IPS DF 6.9 (cell line): ENCODE measurements around the gene ADGRB3.
"Not testable (repeated sequence)": the region's sequence is repeated elsewhere in the genome, so short reads cannot be mapped to it uniquely, and the experiment has no call there.

Source experiments
- DNase-seq: peaks from one replicate; pipeline ENCODE4 v3.0.0-alpha.2; 2013; ENCODE audit warnings: low read depth, low spot score
- H3K27ac ChIP-seq: one replicate; pipeline ENCODE4 v1.5.1; 2013; ENCODE audit warnings: low read length, control low read depth
- H3K27me3 ChIP-seq: 2 replicates; pipeline ENCODE4 v1.6.1; 2013; ENCODE audit warnings: mild to moderate bottlenecking, low read length; ENCODE audit not compliant: control insufficient read depth, insufficient read depth
- H3K36me3 ChIP-seq: 2 replicates; pipeline ENCODE4 v1.6.1; 2013; ENCODE audit warnings: low read length; ENCODE audit not compliant: control insufficient read depth, insufficient read depth
- H3K4me1 ChIP-seq: 2 replicates; pipeline ENCODE4 v1.6.1; 2013; ENCODE audit warnings: low read length; ENCODE audit not compliant: control insufficient read depth, insufficient read depth
- H3K4me3 ChIP-seq: 2 replicates; pipeline ENCODE4 v1.5.1; 2013; ENCODE audit warnings: mild to moderate bottlenecking, low read length
- H3K9me3 ChIP-seq: 2 replicates; pipeline ENCODE4 v1.6.1; 2013; ENCODE audit warnings: low read length, inconsistent platforms; ENCODE audit not compliant: control insufficient read depth, insufficient read depth
- WGBS: extraction: QIAGEN DNeasy Blood & Tissue Kit; methylation state at CpG from one replicate; pipeline ENCODE4 v1.1.7; 2013; ENCODE audit warnings: mixed read lengths, missing lambda C conversion rate; ENCODE audit not compliant: insufficient read length, insufficient coverage; 5-methylcytosine and 5-hydroxymethylcytosine counted together

Gene ADGRB3

GRCh38 chr6:69097948-69098347 is 462.9 kb downstream of the ADGRB3 start:
- H3K9me3 ChIP-seq, result no peaks in the 10 kb centered on the region
- no peaks in the 10 kb centered on the region for H3K4me1 ChIP-seq
- H3K4me3 ChIP-seq, result no peak overlapping the region
- no peaks in the 10 kb centered on the region for H3K36me3 ChIP-seq
- DNase-seq, result no peak
- H3K27ac ChIP-seq, result no peak overlapping the region
- no peaks in the 10 kb centered on the region for H3K27me3 ChIP-seq

GRCh38 chr6:69098910-69099309 is 463.8 kb downstream of the ADGRB3 start:
- Histone ChIP-seq H3K27ac (no peak overlapping the region), H3K9me3 (no peaks in the 10 kb centered on the region), H3K36me3 (no peaks in the 10 kb centered on the region), H3K4me3 (no peak overlapping the region), H3K4me1 (no peaks in the 10 kb centered on the region), H3K27me3 (no peaks in the 10 kb centered on the region)
- DNase-seq, result no peak

GRCh38 chr6:69100772-69101171 is 465.7 kb downstream of the ADGRB3 start:
- no peaks in the 10 kb centered on the region for H3K9me3 ChIP-seq
- DNase-seq, result no peak
- no peaks in the 10 kb centered on the region for H3K4me1 ChIP-seq
- no peak overlapping the region for H3K4me3 ChIP-seq
- no CpG with 5 or more reads among the region's 3 CpGs for WGBS
- no peaks in the 10 kb centered on the region for H3K36me3 ChIP-seq
- no peak overlapping the region for H3K27ac ChIP-seq
- H3K27me3 ChIP-seq, result no peaks in the 10 kb centered on the region

- H3K27ac ChIP-seq, result no peak overlapping the region
Measured at GRCh38 chr6:69102416-69102815, 467.3 kb downstream of the ADGRB3 start.

GRCh38 chr6:69105288-69105687 is 470.2 kb downstream of the ADGRB3 start:
- Histone ChIP-seq H3K27ac (no peak overlapping the region), H3K4me3 (no peak overlapping the region), H3K27me3 (no peaks in the 10 kb centered on the region), H3K36me3 (no peaks in the 10 kb centered on the region), H3K4me1 (no peaks in the 10 kb centered on the region), H3K9me3 (no peaks in the 10 kb centered on the region)
- DNase-seq, result no peak
- WGBS, result no CpG with 5 or more reads among the region's 3 CpGs

More at GRCh38 chr6:69102416-69102815, 467.3 kb downstream of the ADGRB3 start:
- H3K27me3 ChIP-seq, result no peaks in the 10 kb centered on the region
- no peak for DNase-seq
- no peaks in the 10 kb centered on the region for H3K36me3 ChIP-seq
- H3K4me1 ChIP-seq, result no peaks in the 10 kb centered on the region
- H3K9me3 ChIP-seq, result no peaks in the 10 kb centered on the region
- WGBS, result no CpG with 5 or more reads among the region's 2 CpGs
- no peak overlapping the region for H3K4me3 ChIP-seq

- H3K4me1 ChIP-seq, result no peaks in the 10 kb centered on the region
- no peak for DNase-seq
- no peak overlapping the region for H3K4me3 ChIP-seq
- WGBS, result no CpG with 5 or more reads among the region's 3 CpGs
- H3K27me3 ChIP-seq, result no peaks in the 10 kb centered on the region
- no peaks in the 10 kb centered on the region for H3K36me3 ChIP-seq
- H3K9me3 ChIP-seq, result no peaks in the 10 kb centered on the region
- no peak overlapping the region for H3K27ac ChIP-seq
Measured at GRCh38 chr6:69106511-69106910, 471.4 kb downstream of the ADGRB3 start.

GRCh38 chr6:69111301-69111700 is 476.2 kb downstream of the ADGRB3 start:
- Histone ChIP-seq H3K4me3 (no peak overlapping the region), H3K27ac (no peak overlapping the region), H3K27me3 (no peaks in the 10 kb centered on the region), H3K4me1 (no peaks in the 10 kb centered on the region), H3K9me3 (no peaks in the 10 kb centered on the region), H3K36me3 (no peaks in the 10 kb centered on the region)
- no CpG with 5 or more reads among the region's 2 CpGs for WGBS
- no peak for DNase-seq

GRCh38 chr6:69116658-69117057 is 481.6 kb downstream of the ADGRB3 start:
- H3K27ac ChIP-seq, result no peak overlapping the region
- H3K36me3 ChIP-seq, result no peaks in the 10 kb centered on the region
- no peak overlapping the region for H3K4me3 ChIP-seq
- no CpG with 5 or more reads among the region's 2 CpGs for WGBS
- no peaks in the 10 kb centered on the region for H3K9me3 ChIP-seq
- H3K27me3 ChIP-seq, result no peaks in the 10 kb centered on the region
- H3K4me1 ChIP-seq, result no peaks in the 10 kb centered on the region
- DNase-seq, result no peak

- not testable (repeated sequence) for DNase-seq, H3K9me3 ChIP-seq, H3K4me1 ChIP-seq
Measured at GRCh38 chr6:69121461-69122406, 486.7 kb downstream of the ADGRB3 start.

GRCh38 chr6:69122407-69122773 is 487.3 kb downstream of the ADGRB3 start:
- Histone ChIP-seq H3K4me1 (no peaks in the 10 kb centered on the region), H3K4me3 (no peak overlapping the region), H3K27ac (no peak overlapping the region), H3K36me3 (no peaks in the 10 kb centered on the region), H3K9me3 (no peaks in the 10 kb centered on the region), H3K27me3 (no peaks in the 10 kb centered on the region)
- DNase-seq, result no peak

More at GRCh38 chr6:69121461-69122406, 486.7 kb downstream of the ADGRB3 start:
- not testable (repeated sequence) for H3K4me3 ChIP-seq, H3K27me3 ChIP-seq, H3K27ac ChIP-seq, H3K36me3 ChIP-seq
- no CpG with 5 or more reads among the region's 51 CpGs for WGBS

- H3K4me3 ChIP-seq, result no peak overlapping the region
- DNase-seq, result no peak
- no peaks in the 10 kb centered on the region for H3K27me3 ChIP-seq
- H3K9me3 ChIP-seq, result no peaks in the 10 kb centered on the region
- H3K4me1 ChIP-seq, result no peaks in the 10 kb centered on the region
- H3K36me3 ChIP-seq, result no peaks in the 10 kb centered on the region
- no peak overlapping the region for H3K27ac ChIP-seq
- WGBS, result no CpG with 5 or more reads among the region's 2 CpGs
Measured at GRCh38 chr6:69128411-69128810, 493.3 kb downstream of the ADGRB3 start.
